Choroid plexus epithelial cell (primary cell): ENCODE results near the gene KHK.

Source experiments
- DNase-seq: peaks from one replicate; pipeline ENCODE4 v3.0.0-alpha.2; 2010; ENCODE audit warnings: low read depth
- H3K4me3 ChIP-seq: 2 replicates; pipeline ENCODE4 v1.5.1; 2011; ENCODE audit warnings: low read depth, mild to moderate bottlenecking, control low read depth, low read length, moderate library complexity
- CTCF ChIP-seq: conservative IDR thresholded peaks from 2 replicates; pipeline ENCODE4 v1.5.1; 2011; ENCODE audit warnings: low read depth, mild to moderate bottlenecking, control low read depth, inconsistent platforms, low read length, moderate library complexity

Gene KHK

DNA sequence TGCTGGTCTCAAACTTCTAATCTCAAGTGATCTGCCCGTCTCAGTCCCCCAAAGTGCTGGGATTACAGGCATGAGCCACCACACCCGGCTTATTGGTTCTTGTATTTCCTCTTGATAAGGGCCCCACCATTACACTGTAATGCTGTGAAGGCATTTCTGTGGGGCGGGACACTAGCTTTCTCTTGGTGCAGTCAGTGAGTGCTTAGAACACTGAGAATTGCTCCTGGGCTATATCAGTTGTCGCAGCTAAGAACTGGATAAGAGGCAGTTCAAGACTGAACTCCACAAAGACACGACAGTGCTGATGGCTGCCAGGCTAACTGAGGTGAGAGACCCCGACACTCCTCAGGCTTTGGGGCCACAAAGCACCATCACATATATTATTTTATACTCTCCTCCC, 2.1 kb downstream of the KHK start:
- DNase-seq: no peak
- H3K4me3 ChIP-seq: no peak overlapping the region
- TF ChIP-seq CTCF: no peak

DNA sequence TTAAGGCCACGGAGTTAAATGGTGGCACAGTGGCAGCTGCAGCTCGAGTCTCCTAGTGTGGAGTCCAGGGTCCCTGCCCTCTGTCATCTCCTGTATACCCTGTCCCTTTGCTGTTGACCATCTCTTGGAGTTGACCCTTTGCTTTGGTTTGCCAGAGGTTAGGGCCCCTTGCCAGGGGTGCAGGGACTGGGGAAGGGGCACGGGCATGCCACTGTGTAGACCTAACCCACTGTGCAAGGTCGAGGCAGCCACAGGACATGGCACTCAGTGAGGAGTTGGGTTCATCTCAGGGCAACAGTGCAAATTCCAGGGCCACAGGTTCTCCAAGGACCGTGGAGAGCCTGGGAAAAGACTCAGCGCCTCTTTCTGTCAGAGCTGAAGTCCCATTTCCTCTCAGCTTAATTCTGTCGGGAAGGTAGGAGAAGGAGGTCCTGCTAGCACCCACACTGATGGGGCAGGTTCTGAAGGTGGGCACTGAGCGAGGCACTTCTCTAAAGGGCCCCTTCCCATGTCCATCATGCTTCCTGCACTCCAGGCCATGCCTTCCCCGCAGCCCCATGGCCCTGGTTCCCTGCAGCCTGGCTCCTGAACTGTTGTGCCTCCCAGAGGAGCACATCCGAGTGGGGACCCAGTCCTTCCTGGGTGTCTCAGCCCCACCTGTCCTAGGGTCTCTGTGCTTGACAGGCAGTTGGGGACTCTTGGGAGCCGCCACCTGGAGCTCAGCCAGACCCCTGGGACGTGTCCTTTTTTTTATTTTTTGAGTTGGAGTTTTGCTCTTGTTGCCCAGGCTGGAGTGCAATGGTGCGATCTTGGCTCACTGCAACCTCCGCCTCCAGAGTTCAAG, 2.8 kb downstream of the KHK start:
- no peak for TF ChIP-seq CTCF
- H3K4me3 ChIP-seq: no peak overlapping the region
- DNase-seq: no peak

DNA sequence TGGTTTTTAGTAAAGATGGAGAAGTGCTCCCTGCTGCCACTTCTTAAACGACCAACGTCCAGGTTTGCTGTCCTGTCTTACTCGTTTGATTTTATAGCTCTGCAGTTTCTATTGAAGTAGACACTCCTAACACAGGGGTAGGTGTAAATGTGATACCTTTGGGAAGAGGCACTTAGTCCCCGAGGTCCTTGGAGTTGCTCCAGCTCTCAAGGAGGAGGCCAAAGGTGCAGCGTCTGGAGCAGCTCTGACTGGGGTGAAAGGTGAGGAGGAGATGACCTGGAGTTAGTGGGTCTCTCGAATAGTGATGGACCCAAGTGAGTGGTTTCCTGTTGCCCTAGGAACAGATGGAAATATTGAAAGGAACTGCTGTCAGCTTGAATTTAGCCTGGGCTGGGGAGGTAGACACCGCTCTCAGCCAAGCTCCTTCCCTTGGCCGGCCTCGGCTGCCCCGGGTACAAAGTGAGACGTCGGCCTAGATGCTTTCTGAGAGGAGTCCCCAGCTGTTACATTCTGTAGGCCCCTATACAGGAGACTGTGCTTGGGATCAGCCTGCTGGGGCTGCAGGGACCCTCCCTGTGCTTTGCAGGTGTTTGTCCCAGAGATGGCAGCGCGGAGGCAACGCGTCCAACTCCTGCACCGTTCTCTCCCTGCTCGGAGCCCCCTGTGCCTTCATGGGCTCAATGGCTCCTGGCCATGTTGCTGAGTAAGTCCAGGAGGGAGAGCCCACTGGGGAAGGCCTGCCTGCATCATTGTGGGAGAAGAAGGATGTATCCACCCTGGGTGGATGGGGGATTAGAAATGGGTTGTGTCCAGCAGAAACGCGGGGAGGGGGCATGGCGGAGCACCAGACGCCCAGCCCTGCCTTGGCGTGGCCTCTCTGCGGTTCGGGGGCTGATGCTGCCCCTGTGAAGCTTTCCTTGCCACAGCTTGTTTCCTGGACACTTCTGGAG, 5.4 kb downstream of the KHK start:
- no peak for TF ChIP-seq CTCF
- no peak for DNase-seq
- H3K4me3 ChIP-seq: no peak overlapping the region

GRCh38 chr2:27092696-27093429, 6.3 kb downstream of the KHK start:
- DNase-seq: no peak
- no peak overlapping the region for H3K4me3 ChIP-seq
- no peak for TF ChIP-seq CTCF

GRCh38 chr2:27093430-27094352, 7.1 kb downstream of the KHK start:
- no peak for TF ChIP-seq CTCF
- H3K4me3 ChIP-seq: no peak overlapping the region
- no peak for DNase-seq

DNA sequence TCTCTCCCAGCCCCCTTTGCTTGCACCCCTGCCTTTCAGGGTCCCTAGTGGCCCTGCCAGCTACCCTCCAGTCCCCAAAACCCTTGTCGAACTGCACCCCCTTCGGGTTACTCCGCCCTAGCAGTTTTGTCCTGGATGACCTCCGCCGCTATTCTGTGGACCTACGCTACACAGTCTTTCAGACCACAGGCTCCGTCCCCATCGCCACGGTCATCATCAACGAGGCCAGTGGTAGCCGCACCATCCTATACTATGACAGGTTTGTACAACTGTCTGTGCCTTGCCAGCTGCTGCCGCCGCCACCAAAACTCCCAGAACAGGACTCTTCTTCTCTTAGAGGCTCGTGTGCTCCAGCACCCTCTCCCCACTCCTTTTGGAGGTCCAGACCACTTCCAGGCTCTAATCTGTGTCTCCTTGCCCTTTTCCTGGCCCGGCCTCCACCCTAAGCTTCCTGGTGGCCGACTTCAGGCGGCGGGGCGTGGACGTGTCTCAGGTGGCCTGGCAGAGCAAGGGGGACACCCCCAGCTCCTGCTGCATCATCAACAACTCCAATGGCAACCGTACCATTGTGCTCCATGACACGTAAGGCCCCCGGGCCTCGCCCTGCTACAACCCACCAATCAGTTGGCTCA, 7.9 kb downstream of the KHK start:
- TF ChIP-seq CTCF: no peak
- no peak overlapping the region for H3K4me3 ChIP-seq
- no peak for DNase-seq
